NCI-H526 treated with DMSO at 0.1 percent for 48 hours (cell line): ENCODE results near the gene MAB21L4.

ENCODE experiments used
- DNase-seq: peaks from one replicate; lab custom pipeline; 2025; lab: John Stamatoyannopoulos, UW

MAB21L4 gene

GRCh38 chr2:240911641-240912265 is 15.8 kb upstream of the MAB21L4 start:
- DNase-seq = no peak

GRCh38 chr2:240909216-240909974 is 13.4 kb upstream of the MAB21L4 start:
- no peak for DNase-seq

GRCh38 chr2:240906911-240907590 is 11.1 kb upstream of the MAB21L4 start:
- no peak for DNase-seq

GRCh38 chr2:240906141-240906910 is 10.4 kb upstream of the MAB21L4 start, which contains the start of gene CROCC2:
Gene CROCC2 (plus strand): TSS chr2:240906336. CDS start chr2:240906514, 178 bp downstream.
- DNase-seq = peak; percentile 15

GRCh38 chr2:240905176-240905781 is 9.3 kb upstream of the MAB21L4 start:
- DNase-seq = no peak

GRCh38 chr2:240904216-240905175 is 8.5 kb upstream of the MAB21L4 start:
- no peak for DNase-seq

- no peak for DNase-seq
These were observed 7.5 kb upstream of the MAB21L4 start for GRCh38 chr2:240903191-240904060.

- DNase-seq = no peak
These were observed 6.7 kb upstream of the MAB21L4 start for GRCh38 chr2:240902615-240903041.

- no peak for DNase-seq
These were observed 6.1 kb upstream of the MAB21L4 start for GRCh38 chr2:240901986-240902614.

- DNase-seq = no peak
These were observed 4.3 kb upstream of the MAB21L4 start for GRCh38 chr2:240900141-240900860.

- no peak for DNase-seq
These were observed 3.5 kb upstream of the MAB21L4 start for GRCh38 chr2:240899468-240899865.

GRCh38 chr2:240898731-240899467 is 2.9 kb upstream of the MAB21L4 start:
- DNase-seq = no peak

- no peak for DNase-seq
These were observed 2.3 kb upstream of the MAB21L4 start for GRCh38 chr2:240898108-240898730.

- no peak for DNase-seq
These were observed 1.1 kb upstream of the MAB21L4 start for GRCh38 chr2:240896871-240897692.

GRCh38 chr2:240896394-240896793 is 438 bp upstream of the MAB21L4 start:
- DNase-seq = no peak

- DNase-seq = no peak
These were observed 959 bp downstream of the MAB21L4 start for GRCh38 chr2:240894836-240895558.
